ENCODE measurements around the gene EGFR.

Gene EGFR

DNA sequence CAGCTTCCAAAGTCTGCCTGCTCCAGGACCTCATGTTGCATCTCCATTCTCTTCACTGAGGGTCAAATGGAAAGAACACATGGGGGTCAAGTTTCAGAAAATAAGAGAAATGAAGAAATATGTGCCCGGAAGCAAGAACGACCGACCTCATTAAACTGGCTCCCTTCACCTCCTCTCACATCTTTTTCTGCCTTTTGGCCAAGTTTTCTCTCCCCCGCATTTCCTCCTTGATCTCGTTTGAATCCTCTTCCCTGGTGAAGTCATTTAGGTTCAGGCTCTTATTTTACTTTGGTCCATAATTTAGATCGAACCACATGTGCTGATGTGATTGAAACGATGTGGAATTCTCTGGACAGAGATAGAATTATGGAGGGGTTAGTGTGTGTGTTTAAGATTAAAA lies 44.2 kb downstream of the EGFR start:
- no peak for DNase-seq (ENCODE audit: low read depth)

DNA sequence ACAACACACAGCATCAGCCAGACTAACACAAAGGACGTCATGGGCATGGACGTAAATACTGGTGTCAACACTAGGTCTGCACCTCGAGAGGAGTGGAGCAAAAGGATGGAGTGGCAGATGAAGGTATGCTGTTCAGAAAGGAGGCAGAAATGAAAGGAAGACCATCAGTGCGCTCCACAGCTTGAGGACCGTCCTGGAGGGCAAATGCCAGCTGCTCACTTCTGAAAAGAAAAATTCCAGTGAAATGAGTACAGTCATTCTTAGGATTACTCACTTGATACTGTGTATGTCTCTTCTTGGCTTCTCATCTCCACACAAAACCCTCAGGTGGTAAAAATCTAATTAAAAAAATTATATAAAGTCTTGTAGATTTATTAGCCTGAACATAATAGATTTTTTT lies 44.8 kb downstream of the EGFR start:
- DNase-seq (ENCODE audit: low read depth) = no peak

- DNase-seq (ENCODE audit: low read depth) = no peak
These were observed 46.3 kb downstream of the EGFR start for GRCh38 chr7:55065079-55065478.

DNA sequence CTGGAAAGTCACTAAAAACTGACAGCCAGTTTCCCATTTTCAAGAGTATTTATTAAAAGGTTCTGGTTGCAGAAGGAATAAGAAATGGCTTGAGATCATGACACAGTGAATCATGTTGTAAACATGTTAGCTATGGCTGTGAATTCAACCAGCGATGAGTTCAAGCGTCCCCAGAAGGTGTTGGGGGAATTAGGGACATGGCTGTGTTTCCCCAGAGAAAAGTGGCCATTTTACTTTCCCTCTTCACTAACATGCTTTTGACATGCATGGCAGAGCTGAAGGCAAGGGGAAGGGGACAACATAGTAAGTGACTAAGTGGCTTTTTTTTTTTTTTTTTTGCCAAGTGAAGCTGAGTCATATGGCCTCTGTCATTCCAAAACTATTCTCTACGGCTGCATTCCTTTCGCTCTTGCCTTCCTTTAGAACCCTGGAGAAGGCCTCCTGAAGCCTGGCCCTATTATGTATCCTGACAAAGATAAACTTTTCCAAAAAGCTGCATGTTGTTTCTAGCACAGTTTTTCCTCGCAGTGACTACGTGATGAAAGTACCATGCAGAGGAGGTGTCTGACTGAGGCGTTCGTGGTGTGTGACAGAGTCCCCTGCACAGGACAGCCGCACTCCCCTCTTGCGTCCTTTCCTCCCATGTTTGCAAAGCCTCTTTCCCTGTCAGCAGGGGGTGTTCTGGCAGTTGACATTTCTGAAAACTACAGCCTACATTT lies 46.9 kb downstream of the EGFR start:
- DNase-seq (ENCODE audit: low read depth) = no peak

DNA sequence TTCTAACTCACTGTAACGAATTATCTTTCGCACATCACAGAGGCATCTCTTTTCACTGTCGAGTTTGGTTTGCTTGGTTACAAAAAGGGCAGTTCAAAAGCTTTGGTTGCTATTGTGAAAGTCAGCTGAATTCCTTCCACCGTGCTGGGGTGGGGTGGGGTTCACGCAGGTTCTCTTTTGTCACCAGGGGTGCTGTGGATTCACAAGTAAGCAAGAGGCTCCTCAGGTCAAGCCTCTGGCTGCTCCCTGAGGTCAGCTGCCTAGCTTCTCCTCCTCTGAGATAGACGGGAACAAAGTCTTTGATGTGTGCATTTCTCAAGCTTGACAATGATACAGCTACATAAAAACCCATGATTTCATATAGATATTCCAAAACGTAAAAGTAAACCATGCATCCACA lies 47.7 kb downstream of the EGFR start:
- DNase-seq (ENCODE audit: low read depth) = no peak

- DNase-seq (ENCODE audit: low read depth) = no peak
These were observed 48.1 kb downstream of the EGFR start for GRCh38 chr7:55066938-55067337.

DNA sequence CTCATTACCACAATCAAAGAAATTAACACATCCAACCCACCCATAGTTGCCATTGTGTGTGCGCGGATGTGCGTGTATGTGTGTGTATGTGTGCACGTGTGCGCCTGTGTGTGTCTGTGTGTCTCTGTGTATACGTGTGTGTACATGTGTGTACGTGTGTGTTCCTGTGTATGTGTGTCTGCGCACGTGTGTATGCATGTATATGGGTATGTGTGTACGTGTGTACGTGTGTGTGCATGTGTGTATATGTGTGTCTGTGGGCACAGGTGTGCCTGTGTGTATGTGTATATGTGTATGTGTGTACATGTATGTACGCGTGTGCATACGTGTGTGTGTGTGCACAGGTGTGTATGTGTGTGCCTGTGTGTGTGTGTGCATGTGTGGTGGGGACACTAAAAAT lies 48.9 kb downstream of the EGFR start:
- no peak for DNase-seq (ENCODE audit: low read depth)

DNA sequence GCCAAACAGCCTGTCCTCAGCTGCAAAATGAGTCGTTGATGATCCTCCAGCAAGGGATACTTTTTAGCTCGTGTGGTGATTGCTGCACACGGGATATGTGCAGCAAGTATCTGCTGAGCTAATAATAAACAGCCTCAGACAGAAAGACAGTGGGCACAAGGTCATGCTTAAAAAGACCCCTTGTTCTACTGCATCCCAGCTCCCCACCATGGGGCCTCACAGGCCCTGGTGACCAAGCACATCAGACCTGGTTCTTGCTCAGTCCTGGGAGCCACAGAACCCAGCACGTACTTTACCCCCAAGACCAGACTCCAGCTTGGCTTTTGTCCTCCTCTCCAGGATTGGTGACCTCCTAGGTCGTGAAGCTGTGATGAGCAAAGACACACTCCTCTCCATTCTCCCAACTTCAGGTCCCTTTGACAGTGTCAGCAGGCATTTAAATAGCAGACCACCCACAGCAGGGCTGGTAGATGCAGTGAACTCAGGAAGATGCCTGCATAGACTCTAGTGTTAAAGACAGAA lies 50.5 kb downstream of the EGFR start:
- no peak for DNase-seq (ENCODE audit: low read depth)

DNA sequence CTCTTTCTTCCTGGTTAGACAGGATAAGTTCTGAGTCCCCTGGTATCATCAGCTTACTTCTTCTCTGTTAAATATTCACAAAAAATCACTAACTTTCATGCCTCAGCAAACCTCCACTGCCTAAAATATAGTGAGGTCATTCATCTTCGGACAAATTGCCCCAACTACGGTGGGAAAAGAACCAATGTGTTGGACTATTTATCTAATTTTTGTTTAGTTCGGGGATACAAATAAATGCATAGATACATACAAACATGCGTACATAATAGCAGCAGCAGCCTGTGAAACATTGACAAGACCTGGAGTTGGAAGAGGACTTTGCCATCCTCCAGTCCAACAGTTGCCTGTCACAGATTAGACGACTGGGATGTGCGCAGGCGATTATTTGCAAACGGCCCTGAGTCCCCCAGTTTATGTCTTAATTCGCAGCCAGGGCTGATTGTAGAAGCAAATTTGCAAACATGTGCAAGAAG lies 51.5 kb downstream of the EGFR start:
- DNase-seq (ENCODE audit: low read depth) = no peak

DNA sequence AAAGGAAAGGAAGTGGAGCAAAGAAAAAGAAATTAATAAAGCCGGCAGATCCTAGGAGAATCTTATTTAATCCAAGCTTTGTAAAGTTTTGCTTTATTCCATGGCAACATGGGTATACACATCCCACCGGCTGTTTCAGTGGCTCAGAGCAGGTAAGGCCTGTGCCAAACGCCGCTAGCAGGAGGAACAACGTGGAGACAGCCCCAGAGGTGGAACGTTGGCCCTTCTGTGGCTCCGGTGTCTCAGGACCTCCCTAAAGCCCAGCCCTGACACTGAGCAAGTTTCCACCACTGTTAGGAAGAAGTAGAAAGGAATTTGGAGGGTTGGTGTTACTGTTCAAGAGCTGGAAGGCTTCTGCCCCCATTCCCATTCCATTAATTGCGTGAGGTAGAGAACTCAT lies 52.0 kb downstream of the EGFR start:
- DNase-seq (ENCODE audit: low read depth) = no peak

DNA sequence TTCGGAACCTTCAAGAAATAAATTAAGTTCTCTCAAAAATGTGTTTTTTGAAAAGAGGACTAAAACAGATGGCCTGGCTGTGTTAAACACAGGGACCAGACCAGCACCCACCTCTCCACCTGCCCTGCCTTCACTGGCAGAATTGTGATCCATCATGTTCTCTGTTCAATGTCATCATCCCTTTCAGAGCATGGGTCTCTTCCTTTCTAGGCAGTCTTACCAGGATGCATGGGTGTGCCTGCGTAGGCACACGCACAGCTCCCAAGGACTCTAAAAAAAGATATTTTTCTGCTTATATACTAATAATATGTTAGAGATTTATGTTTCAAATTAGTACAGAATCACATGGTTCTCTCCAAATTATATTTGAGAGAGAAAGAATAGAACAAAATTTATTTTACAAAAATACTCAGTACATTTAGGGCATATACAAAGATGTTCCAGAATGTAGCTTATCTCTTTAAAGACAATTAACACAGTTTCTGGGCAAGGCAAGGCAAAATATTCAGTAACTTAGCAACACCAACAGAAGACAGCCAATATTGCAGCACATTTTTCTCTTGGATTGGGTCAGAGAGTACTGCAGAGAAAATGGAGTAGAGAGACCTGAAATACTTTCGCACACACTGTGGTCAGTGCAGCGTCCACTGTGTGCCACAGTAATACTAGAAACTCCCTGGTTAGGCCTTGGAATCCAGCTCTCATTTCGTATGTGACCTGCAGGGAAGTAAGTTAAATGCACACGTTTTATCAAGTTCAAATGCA lies 52.8 kb downstream of the EGFR start:
- DNase-seq (ENCODE audit: low read depth) = no peak

GRCh38 chr7:55072251-55072650 lies 53.4 kb downstream of the EGFR start:
- DNase-seq (ENCODE audit: low read depth) = no peak

GRCh38 chr7:55073051-55073511 lies 54.3 kb downstream of the EGFR start:
- no peak for DNase-seq (ENCODE audit: low read depth)

DNA sequence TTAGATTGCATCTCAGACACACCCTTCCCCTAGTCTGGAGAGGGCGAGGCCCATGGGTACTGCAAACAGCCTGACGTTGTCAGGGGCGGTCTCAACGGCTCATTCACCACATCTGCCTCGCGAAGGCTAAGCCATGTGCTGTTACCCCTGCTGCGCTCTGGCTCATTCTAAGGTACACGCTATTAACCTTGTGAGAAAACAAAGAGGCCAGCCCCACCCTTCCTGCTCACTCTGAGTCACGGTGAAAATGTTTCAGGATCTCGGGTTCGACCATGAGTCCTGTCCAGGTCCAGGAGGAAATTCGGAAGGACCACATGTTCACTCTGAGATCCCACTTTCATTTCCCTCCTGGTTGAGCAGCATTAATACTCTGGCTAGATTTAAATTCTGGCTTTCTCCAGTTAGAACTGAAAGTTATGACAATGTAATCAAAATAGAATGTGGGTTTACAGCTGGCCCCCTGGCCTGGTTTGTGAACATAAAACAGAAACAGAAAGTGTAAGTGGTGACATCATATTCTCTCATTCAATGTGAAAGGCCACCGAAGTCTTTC lies 55.2 kb downstream of the EGFR start:
- DNase-seq (ENCODE audit: low read depth) = no peak

DNA sequence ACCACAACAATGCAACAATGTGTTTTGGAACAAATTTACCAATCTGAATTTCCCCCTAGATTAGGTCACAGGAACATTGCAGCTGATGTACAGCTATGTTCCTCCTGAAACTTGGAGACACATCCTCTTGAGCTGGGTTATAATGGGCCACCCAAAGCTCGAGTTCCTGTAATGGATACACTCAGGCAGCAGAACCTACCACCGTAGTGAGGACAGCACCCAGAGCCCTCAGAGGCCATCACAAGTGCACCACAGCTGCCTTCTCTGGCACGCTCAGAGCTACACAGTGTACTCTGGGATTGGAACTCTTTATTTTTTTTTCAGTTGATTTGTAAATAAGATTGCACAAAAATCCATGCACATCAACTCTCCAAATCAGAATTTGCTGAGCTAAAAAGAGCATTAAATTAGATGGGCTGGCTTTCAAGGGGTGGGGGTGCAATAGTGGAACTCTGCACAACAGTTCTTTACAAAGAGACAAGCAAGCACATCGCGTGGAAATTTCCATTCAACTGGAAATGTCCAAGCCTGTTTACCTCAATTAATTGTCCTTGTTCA lies 56.7 kb downstream of the EGFR start:
- no peak for DNase-seq (ENCODE audit: low read depth)

DNA sequence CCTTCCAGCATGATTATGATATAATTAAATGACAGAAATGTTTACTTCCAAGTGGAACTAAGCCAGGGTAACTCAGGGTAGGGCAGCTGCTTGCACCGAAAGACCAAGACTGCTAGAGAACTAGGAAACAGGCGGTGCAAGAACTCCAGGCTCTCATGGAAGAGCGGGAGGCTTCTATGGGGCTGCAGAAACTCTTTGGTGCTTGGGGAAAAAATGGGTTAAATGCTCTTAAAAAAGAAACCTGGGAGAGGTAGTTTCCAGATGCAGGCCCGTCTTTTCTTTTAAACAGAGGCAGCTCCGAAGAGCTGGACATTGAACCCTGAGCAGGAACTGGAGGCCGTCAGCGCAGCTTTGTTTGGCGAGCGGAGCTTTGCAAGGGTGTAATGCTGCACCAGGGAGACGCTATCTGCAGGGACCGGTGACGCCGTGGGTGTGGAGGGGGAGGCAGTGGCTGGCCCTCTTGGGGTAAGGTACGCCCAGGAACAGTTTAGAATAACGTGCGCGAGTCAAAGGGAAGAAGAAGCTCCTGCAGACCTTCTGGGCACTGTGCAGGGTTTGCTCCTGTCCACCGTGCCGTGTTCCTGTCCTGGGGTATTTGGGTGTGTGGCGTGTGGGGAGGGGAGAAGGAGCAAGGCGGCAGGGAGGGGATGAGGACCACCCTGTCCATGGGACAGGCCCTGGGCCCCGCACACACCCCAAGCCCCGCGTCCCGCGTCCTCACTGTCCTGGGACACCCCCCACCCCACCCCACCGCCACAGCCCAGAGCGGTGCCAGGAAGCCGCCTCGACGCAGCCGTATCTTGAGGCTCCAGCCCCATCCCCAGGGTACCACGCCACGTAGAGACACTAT lies 59.0 kb downstream of the EGFR start:
- no peak for DNase-seq (ENCODE audit: low read depth)

GRCh38 chr7:55078465-55079372 lies 59.9 kb downstream of the EGFR start:
- no peak for DNase-seq (ENCODE audit: low read depth)

DNA sequence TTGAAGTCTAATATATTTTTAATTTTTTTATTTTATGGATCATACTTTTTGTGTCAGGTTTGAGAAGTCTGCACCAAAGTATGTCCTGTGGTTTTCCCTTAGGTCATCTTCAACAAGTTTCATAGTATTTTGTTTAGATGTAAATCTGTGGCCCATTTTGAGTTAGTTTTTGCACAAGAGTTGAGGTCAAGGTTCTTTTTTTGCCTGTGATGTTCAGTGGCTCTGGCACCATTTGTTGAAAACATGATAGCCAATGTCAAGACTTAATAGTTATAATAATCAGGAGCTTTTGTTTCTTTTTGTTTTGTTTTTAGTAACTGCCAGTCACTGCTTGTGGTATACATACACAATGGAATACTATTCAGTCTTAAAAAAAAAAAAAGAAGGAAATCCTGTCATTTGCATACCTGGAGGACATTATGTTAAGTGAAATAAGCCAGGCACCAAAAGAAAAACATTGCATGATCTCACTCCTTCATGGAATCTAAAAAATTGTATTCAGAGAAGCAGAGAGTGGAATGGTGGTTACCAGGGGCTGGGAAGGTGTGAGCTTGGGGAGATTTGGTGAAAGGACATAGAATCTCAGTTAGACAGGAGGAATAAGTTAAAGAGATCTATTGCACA lies 61.3 kb downstream of the EGFR start:
- no peak for DNase-seq (ENCODE audit: low read depth)

GRCh38 chr7:55081068-55081467 lies 62.3 kb downstream of the EGFR start:
- no peak for DNase-seq (ENCODE audit: low read depth)
